Naive thymus-derived CD8-positive, alpha-beta T cell (primary cell): ENCODE data around the gene CENPP. TPM values are rescaled to one million over a fixed set of nuclear protein-coding genes. Genes with fewer than 3 reads are reported as not detected.
A peak's percentile ranks its signal among the peaks of the same experiment; 100 is the strongest.

Experiments
- ATAC-seq, 2 donors: fragments of 150-1000 bp; cut with Tn5 transposase in 1 of 2; sonication (Bioruptor Pico), chemical (Tn5 transposase) in 1 of 2; 1 replicate in 1 of 2; 2 replicates in 1 of 2; pipeline ENCODE4 v1.10.0; 2021; ENCODE audit warnings: mild to moderate bottlenecking in 2 of 2, moderate library complexity in 2 of 2
- POLR2A ChIA-PET: fragments of 350-600 bp; sonication (Branson Sonifier 250); formaldehyde crosslinking; loops from one replicate; lab custom pipeline; 2021; ENCODE audit warnings: antibody characterized with exemption; lab: Charles Lee
- DNase-seq, 10 donors: peaks; one replicate each; pipeline versions ENCODE4 v3.0.0 to v3.0.0-alpha.2; 2020 to 2022
- H3K27ac Mint-ChIP-seq, 10 donors: one replicate each; pipeline ENCODE4 v1.8.0; 2020 to 2022; ENCODE audit warnings: mild to moderate bottlenecking in 10 of 10, mixed read lengths in 10 of 10, moderate library complexity in 4 of 10, inconsistent platforms in 1 of 10
- H3K27me3 Mint-ChIP-seq, 5 donors: one replicate each; pipeline ENCODE4 v1.8.0; 2021 to 2022; ENCODE audit warnings: mixed read lengths in 5 of 5
- H3K36me3 Mint-ChIP-seq, 3 donors: one replicate each; pipeline ENCODE4 v1.8.0; 2020 to 2022; ENCODE audit warnings: mixed read lengths in 3 of 3, mild to moderate bottlenecking in 2 of 3, inconsistent platforms in 1 of 3
- H3K4me1 Mint-ChIP-seq, 4 donors: one replicate each; pipeline ENCODE4 v1.8.0; 2021 to 2022; ENCODE audit warnings: mixed read lengths in 4 of 4
- H3K4me3 Mint-ChIP-seq, 10 donors: one replicate each; pipeline ENCODE4 v1.8.0; 2020 to 2022; ENCODE audit warnings: mild to moderate bottlenecking in 10 of 10, mixed read lengths in 10 of 10, moderate library complexity in 6 of 10, inconsistent platforms in 1 of 10
- H3K9me3 Mint-ChIP-seq, 9 donors: one replicate each; pipeline ENCODE4 v1.8.0; 2020 to 2022; ENCODE audit warnings: mixed read lengths in 9 of 9, mild to moderate bottlenecking in 3 of 9, inconsistent platforms in 1 of 9, moderate library complexity in 1 of 9
- polyA plus RNA-seq, 3 donors: library from polyadenylated mRNA; unstranded; fragments of 300-500 nt; fragmentation: Illumina TruSeq; gene quantifications; one replicate each; pipeline ENCODE4 v1.2.3, GENCODE V29; 2021
- total RNA-seq, 8 experiments: library from RNA in 2 of 8; stranded (reverse) in 2 of 8; gene quantifications; one replicate each; pipeline ENCODE4 v1.2.3 and lab custom pipeline; 2021 to 2026

CENPP gene
- total and polyA plus RNA-seq, 5 experiments from 2014 or later, result 2.4 to 5.2 (median 4.4) TPM

DNA sequence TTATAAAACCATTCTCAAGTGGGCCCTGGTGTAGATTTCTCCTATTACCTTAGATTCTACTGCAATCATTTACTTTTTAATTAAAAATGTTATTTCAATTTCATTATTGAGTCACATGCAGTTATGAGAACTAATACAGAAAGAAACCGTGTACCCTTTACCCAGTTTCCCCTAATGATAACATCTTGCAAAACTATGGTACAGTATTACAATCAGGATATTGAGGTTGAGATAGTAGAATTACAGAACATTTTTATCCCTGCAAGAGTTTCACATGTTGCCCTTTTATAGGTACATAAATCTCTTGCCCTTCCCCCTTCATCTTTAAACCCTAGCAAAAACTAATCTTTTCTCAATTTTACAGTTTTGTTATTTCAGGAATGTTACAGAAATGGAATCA, 109.5 kb downstream of the CENPP start:
- Mint-ChIP-seq H3K36me3 (peaks cover 0 to 2% (median 0%) of the 10 kb centered on the region in 3 donors), H3K27ac (no peak overlapping the region), H3K4me1 (no peaks in the 10 kb centered on the region), H3K4me3 (no peak overlapping the region), H3K9me3 (no peaks in the 10 kb centered on the region), H3K27me3 (no peaks in the 10 kb centered on the region)
- ATAC-seq, result no peak
- no peak for DNase-seq
- POLR2A ChIA-PET, result no interaction called here

- H3K9me3 Mint-ChIP-seq, result no peaks in the 10 kb centered on the region
- ATAC-seq, result no peak
- H3K4me1 Mint-ChIP-seq, result peaks cover 0 to 3% (median 0%) of the 10 kb centered on the region in 4 donors
- H3K36me3 Mint-ChIP-seq, result no peaks in the 10 kb centered on the region
- no peak overlapping the region for H3K27ac Mint-ChIP-seq
- H3K27me3 Mint-ChIP-seq, result no peaks in the 10 kb centered on the region
- POLR2A ChIA-PET, result no interaction called here
- no peak overlapping the region for H3K4me3 Mint-ChIP-seq
- DNase-seq, result peak in 2 of 10 donors; percentile 4 to 14
Measured at GRCh38 chr9:92438900-92439526, 113.3 kb downstream of the CENPP start.

DNA sequence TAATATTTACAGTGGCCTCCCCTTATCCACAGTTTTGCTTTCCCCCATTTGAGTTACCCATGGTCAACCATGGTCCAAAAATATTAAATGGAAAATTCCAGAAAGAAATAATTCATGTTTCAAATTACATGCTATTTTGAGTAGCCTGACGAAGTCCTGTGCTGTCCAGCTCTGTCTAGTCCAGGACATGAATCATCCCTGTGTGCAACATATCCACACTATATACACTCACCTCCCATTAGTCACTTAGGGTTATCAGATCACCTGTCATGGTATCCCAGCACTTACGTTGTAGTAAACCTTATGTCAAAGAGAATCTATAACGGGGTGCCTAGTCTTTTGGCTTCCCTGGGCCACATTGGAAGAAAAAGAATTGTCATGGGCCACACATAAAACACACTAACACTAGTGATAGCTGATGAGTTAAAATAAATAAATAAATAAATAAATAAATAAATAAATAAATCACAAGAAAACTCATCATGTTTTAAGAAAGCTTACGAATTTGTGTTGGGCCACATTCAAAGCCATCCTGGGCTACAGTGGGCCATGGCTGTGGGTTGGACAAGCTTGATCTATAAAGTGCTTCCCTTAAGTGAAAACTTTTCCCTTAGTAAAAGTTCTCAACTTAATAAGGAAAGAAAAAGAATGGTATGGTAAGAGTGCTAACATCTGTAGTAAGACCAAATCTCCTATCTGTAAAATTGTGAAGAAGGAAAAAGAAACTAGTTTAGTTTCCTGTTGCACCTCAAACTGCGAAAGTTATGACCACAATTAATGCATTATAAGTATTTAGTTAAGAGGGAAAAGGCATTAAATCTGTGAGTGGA, 114.4 kb downstream of the CENPP start:
- no peaks in the 10 kb centered on the region for H3K9me3 Mint-ChIP-seq
- DNase-seq, result no peak
- POLR2A ChIA-PET, result no interaction called here
- peak overlapping the region in 1 of 10 donors; percentile 73 for H3K27ac Mint-ChIP-seq
- H3K27me3 Mint-ChIP-seq, result peaks cover 0 to under 1% (median 0%) of the 10 kb centered on the region in 5 donors
- H3K4me1 Mint-ChIP-seq, result peaks cover 0 to 3% (median under 1%) of the 10 kb centered on the region in 4 donors
- H3K36me3 Mint-ChIP-seq, result no peaks in the 10 kb centered on the region
- H3K4me3 Mint-ChIP-seq, result peak overlapping the region in 2 of 10 donors; percentile 48 to 56
- no peak for ATAC-seq

DNA sequence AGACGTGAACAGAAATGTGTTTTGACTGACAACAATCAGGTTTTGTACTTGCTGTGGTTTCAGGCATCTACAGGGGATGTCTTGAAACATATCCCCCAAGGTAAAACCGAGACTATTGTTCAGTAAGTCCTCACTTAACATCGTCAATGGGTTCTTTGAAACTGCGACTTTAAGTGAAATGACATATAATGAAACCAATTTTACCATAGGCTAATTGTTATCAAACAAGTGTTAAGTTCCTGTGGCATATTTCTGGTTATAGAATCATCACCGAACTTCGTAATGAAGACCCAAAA, 114.9 kb downstream of the CENPP start:
- ATAC-seq (no peak), DNase-seq (peak in 1 of 10 donors; percentile 7)
- peak overlapping the region in 2 of 10 donors; percentile 48 to 56 for H3K4me3 Mint-ChIP-seq
- H3K9me3 Mint-ChIP-seq, result no peaks in the 10 kb centered on the region
- POLR2A ChIA-PET, result no interaction called here
- H3K27ac Mint-ChIP-seq, result peak overlapping the region in 1 of 10 donors; percentile 73
- peaks cover 0 to 3% (median 1%) of the 10 kb centered on the region in 4 donors for H3K4me1 Mint-ChIP-seq
- H3K36me3 Mint-ChIP-seq, result no peaks in the 10 kb centered on the region
- peaks cover 0 to 3% (median 0%) of the 10 kb centered on the region in 5 donors for H3K27me3 Mint-ChIP-seq

GRCh38 chr9:92444841-92445240, 119.1 kb downstream of the CENPP start:
- DNase-seq (no peak), ATAC-seq (no peak)
- POLR2A ChIA-PET, result no interaction called here
- Mint-ChIP-seq H3K4me1 (peaks cover 0 to 3% (median 1%) of the 10 kb centered on the region in 4 donors), H3K27me3 (peaks cover 0 to 3% (median 0%) of the 10 kb centered on the region in 5 donors), H3K9me3 (peaks cover 0 to 5% (median 0%) of the 10 kb centered on the region in 9 donors), H3K27ac (no peak overlapping the region), H3K4me3 (no peak overlapping the region), H3K36me3 (peaks cover 0 to 1% (median 0%) of the 10 kb centered on the region in 3 donors)

DNA sequence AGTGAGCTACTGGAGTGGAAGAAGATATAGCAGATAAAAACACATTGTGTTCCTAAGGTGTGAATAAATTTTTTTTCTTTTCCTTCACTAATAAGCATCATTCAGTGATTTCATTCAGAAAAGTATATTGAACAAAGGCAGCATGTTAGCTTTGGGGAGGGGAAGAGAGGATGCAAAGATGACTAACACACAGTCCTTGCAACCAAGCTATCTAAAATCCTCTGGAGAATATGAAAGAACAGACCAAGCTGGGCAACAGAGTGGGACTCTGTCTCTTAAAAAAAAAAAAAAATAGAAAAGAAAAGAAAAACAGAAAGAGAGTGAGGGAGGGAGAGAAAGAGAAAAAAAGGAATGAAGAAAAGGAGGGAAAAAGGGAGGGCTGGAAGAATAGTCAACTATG, 120.8 kb downstream of the CENPP start:
- POLR2A ChIA-PET, result no interaction called here
- Mint-ChIP-seq H3K9me3 (peaks cover 0 to 6% (median 0%) of the 10 kb centered on the region in 9 donors), H3K36me3 (peaks cover 0 to 1% (median 0%) of the 10 kb centered on the region in 3 donors), H3K27me3 (peaks cover 0 to 3% (median 0%) of the 10 kb centered on the region in 5 donors), H3K4me3 (no peak overlapping the region), H3K4me1 (peaks cover 0 to 2% (median 0%) of the 10 kb centered on the region in 4 donors), H3K27ac (no peak overlapping the region)
- no peak for ATAC-seq
- DNase-seq, result no peak

GRCh38 chr9:92455217-92455616, 129.5 kb downstream of the CENPP start:
- H3K4me3 Mint-ChIP-seq, result no peak overlapping the region
- H3K27ac Mint-ChIP-seq, result no peak overlapping the region
- H3K27me3 Mint-ChIP-seq, result no peaks in the 10 kb centered on the region
- no peaks in the 10 kb centered on the region for H3K36me3 Mint-ChIP-seq
- no peak for DNase-seq
- ATAC-seq, result no peak
- H3K9me3 Mint-ChIP-seq, result peaks cover 0 to 3% (median 0%) of the 10 kb centered on the region in 9 donors
- POLR2A ChIA-PET, result no interaction called here
- no peaks in the 10 kb centered on the region for H3K4me1 Mint-ChIP-seq

DNA sequence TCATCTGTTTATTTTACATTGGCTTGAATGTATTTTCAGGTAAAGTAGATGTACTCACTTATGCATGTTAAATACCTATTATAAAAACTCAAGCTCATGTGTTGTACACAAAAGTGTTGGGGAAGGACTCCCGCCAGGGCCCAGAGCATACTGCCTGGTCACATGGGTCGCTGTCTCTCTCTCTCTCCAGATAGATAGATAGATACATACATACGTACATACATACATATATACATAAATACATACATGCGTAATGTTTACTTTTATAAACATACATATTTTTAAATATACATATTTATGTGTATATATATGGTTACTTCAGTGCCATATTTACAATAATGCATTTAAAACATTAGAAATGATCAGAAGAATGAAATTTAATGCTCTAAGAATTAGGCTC, 131.8 kb downstream of the CENPP start:
- no peaks in the 10 kb centered on the region for H3K36me3 Mint-ChIP-seq
- ATAC-seq (no peak), DNase-seq (no peak)
- H3K9me3 Mint-ChIP-seq, result no peaks in the 10 kb centered on the region
- POLR2A ChIA-PET, result no interaction called here
- H3K27me3 Mint-ChIP-seq, result no peaks in the 10 kb centered on the region
- H3K4me1 Mint-ChIP-seq, result no peaks in the 10 kb centered on the region
- no peak overlapping the region for H3K27ac Mint-ChIP-seq
- no peak overlapping the region for H3K4me3 Mint-ChIP-seq

DNA sequence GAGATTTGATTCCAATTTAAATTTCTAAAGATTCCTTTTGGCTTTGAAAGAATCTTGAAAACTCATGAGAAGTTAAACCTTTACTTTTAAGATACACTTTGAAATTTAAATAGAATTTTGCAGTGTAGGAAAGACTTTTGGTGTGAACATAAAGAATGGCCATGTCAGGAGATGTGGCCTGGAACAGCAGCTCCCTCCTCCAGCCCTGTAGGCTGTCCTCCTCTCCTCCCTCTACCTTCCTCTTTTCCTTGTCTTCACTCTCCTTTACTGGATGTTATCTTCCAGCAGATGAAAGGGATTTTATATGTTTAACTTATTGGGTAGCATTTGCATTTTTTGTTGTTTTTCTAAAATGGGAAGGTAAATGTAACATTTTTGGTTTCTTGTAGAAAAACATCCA, 137.6 kb downstream of the CENPP start:
- DNase-seq (no peak), ATAC-seq (no peak)
- no peak overlapping the region for H3K4me3 Mint-ChIP-seq
- H3K4me1 Mint-ChIP-seq, result no peaks in the 10 kb centered on the region
- POLR2A ChIA-PET, result no interaction called here
- no peaks in the 10 kb centered on the region for H3K27me3 Mint-ChIP-seq
- no peaks in the 10 kb centered on the region for H3K9me3 Mint-ChIP-seq
- no peaks in the 10 kb centered on the region for H3K36me3 Mint-ChIP-seq
- H3K27ac Mint-ChIP-seq, result no peak overlapping the region

DNA sequence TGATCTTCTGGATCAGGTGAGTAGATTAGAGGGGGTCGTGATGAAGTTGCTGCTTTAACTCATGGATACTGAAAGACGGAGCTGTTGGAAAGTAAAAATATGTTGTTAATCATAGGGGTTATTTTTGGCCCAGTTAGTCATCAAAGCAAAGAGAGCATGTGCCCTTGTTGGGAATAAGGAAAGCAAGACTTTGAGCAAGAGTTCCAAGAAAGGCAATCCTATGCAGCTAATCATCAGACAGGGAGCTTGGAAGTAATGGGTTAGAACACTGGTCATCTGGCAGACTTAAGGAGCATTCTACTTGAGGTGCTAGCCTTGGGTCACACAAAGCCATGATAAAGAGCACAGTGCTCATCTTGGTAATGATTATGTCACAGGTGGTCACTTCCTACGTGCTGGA, 138.2 kb downstream of the CENPP start:
- no peak for DNase-seq
- no peaks in the 10 kb centered on the region for H3K4me1 Mint-ChIP-seq
- H3K27me3 Mint-ChIP-seq, result no peaks in the 10 kb centered on the region
- H3K4me3 Mint-ChIP-seq, result no peak overlapping the region
- H3K36me3 Mint-ChIP-seq, result no peaks in the 10 kb centered on the region
- H3K27ac Mint-ChIP-seq, result no peak overlapping the region
- no peaks in the 10 kb centered on the region for H3K9me3 Mint-ChIP-seq
- ATAC-seq, result no peak
- POLR2A ChIA-PET, result no interaction called here

GRCh38 chr9:92467041-92467440, 141.3 kb downstream of the CENPP start:
- no peak overlapping the region for H3K27ac Mint-ChIP-seq
- H3K27me3 Mint-ChIP-seq, result no peaks in the 10 kb centered on the region
- H3K9me3 Mint-ChIP-seq, result no peaks in the 10 kb centered on the region
- H3K4me3 Mint-ChIP-seq, result no peak overlapping the region
- ATAC-seq (no peak), DNase-seq (no peak)
- no peaks in the 10 kb centered on the region for H3K4me1 Mint-ChIP-seq
- H3K36me3 Mint-ChIP-seq, result no peaks in the 10 kb centered on the region
- POLR2A ChIA-PET, result no interaction called here

DNA sequence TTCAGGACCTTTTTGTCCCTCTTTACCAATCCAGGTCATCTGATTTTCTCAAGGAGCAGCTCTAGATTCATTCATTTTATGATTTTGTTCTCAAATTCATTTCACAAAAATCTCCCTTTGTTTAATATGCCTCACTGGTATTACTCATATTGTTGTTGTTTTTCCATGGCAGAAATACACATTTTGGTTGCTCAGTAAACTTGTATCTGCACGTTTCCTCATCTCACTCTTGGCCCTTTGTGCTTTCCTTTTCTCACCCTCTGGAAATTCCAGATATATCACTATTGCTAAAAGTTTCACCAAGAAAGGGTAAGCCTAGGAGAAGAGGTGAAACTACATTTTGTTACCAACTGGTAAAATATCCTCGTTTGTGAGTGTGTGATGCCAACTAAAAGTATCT, 141.8 kb downstream of the CENPP start:
- DNase-seq, result no peak
- no peaks in the 10 kb centered on the region for H3K9me3 Mint-ChIP-seq
- H3K27me3 Mint-ChIP-seq, result no peaks in the 10 kb centered on the region
- H3K27ac Mint-ChIP-seq, result no peak overlapping the region
- no peak overlapping the region for H3K4me3 Mint-ChIP-seq
- no peaks in the 10 kb centered on the region for H3K36me3 Mint-ChIP-seq
- no peaks in the 10 kb centered on the region for H3K4me1 Mint-ChIP-seq
- POLR2A ChIA-PET, result no interaction called here
- ATAC-seq, result no peak

DNA sequence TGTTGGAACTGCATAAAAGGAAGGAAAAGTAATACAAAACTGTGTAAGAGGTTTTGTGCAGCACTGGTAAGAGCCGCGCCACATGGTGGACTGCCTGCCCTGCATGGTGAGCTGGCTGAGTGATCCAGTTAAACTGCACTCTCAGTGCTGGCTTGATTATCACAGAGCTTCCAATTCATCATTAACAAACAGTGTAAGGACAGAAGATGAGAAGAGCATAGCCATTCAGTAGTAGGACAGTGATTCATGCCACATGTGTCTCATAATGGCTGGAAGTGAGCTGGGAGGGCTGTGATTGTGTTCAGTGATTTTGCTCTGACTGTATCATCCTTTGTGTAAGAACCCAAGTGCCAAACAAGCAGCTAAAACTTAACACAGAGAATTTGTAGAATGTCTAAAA, 142.5 kb downstream of the CENPP start:
- POLR2A ChIA-PET, result no interaction called here
- Mint-ChIP-seq H3K27ac (peak overlapping the region in 1 of 10 donors; percentile 17), H3K36me3 (peaks cover 0 to 2% (median 0%) of the 10 kb centered on the region in 3 donors)

More for the DNA sequence above, 142.5 kb downstream of the CENPP start:
- no peak for ATAC-seq
- H3K4me3 Mint-ChIP-seq, result no peak overlapping the region
- H3K27me3 Mint-ChIP-seq, result no peaks in the 10 kb centered on the region
- no peaks in the 10 kb centered on the region for H3K4me1 Mint-ChIP-seq
- DNase-seq, result no peak
- H3K9me3 Mint-ChIP-seq, result no peaks in the 10 kb centered on the region
